ENCODE results near the gene ZNF615.
A peak's percentile ranks its signal among the peaks of the same experiment; 100 is the strongest.

GRCh38 chr19:51959791-51960190 is 48.2 kb downstream of the ZNF615 start:
- TF ChIP-seq, protein P1, sequence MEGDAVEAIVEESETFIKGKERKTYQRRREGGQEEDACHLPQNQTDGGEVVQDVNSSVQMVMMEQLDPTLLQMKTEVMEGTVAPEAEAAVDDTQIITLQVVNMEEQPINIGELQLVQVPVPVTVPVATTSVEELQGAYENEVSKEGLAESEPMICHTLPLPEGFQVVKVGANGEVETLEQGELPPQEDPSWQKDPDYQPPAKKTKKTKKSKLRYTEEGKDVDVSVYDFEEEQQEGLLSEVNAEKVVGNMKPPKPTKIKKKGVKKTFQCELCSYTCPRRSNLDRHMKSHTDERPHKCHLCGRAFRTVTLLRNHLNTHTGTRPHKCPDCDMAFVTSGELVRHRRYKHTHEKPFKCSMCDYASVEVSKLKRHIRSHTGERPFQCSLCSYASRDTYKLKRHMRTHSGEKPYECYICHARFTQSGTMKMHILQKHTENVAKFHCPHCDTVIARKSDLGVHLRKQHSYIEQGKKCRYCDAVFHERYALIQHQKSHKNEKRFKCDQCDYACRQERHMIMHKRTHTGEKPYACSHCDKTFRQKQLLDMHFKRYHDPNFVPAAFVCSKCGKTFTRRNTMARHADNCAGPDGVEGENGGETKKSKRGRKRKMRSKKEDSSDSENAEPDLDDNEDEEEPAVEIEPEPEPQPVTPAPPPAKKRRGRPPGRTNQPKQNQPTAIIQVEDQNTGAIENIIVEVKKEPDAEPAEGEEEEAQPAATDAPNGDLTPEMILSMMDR (IDR thresholded peaks at IDR 0.05): no peak
- TF ChIP-seq POLR2A (IDR thresholded peaks at IDR 0.05): no peak
- peak; percentile 14 for TF ChIP-seq POLR2AphosphoS5 (IDR thresholded peaks at IDR 0.05)
